Measurements from ENCODE around the gene LAGE3.

The LAGE3 gene

DNA sequence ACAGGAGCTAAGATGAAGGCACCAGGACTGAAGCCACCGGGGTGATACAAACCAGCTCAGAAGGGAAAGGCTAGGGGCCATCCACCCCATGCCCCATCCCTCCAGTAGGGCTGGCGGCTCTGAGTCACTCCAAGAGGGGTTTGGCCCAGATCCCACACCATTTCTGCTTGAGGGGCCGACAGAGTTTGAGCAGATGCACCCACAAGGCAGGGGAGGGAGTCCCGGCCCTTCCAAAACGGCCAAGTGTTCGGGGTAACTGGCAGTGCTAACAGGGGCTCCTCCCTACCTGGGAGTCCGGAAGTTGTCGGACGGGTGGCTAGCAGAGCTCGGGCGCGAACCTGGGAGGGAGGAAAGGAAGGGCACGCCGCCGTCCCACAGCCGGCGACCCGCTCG is 10.9 kb upstream of the LAGE3 start:
- no peak for DNase-seq (ENCODE audit: low spot score)
- H2BK12ac ChIP-seq (ENCODE audit: low read length): no peak overlapping the region

GRCh38 chrX:154489182-154489581 is 10.1 kb upstream of the LAGE3 start:
- WGBS, 2 donors (ENCODE audit: extremely low coverage in 2 of 2, insufficient read length in 2 of 2, insufficient replicate concordance in 1 of 2): no CpG with 5 or more reads among the region's 4 CpGs
- Histone ChIP-seq H2AFZ (ENCODE audit: low read length) (no peak overlapping the region), H3K27me3 (ENCODE audit: control insufficient read depth in 3 of 3, insufficient read depth in 3 of 3, low read depth in 1 of 3, low read length in 3 of 3) (no peaks in the 10 kb centered on the region), H4K8ac (ENCODE audit: low read depth, low read length) (no peak overlapping the region), H3K9ac (ENCODE audit: low read depth, low read length, poor library complexity) (no peak overlapping the region), H3K36me3 (replicated peaks in 1 of 2; ENCODE audit: control insufficient read depth in 2 of 2, insufficient read depth in 2 of 2, low read length in 2 of 2) (peaks cover 3 to 8% of the 10 kb centered on the region in 2 donors), H3K27ac (replicated peaks; ENCODE audit: low read length) (no peak overlapping the region), H2AK5ac (ENCODE audit: low read depth, low read length) (no peak overlapping the region), H3K14ac (ENCODE audit: low read length) (no peak overlapping the region), H3K4me3 (ENCODE audit: low read length in 2 of 2) (peak overlapping the region in 1 of 2 donors; percentile 6), H3K4ac (ENCODE audit: low read length) (no peak overlapping the region), H2BK120ac (ENCODE audit: low read depth, low read length) (no peak overlapping the region), H3K79me1 (ENCODE audit: low read depth, low read length) (peaks cover 7% of the 10 kb centered on the region), H3K23ac (ENCODE audit: low read depth, low read length, poor library complexity) (no peak overlapping the region), H3K4me2 (ENCODE audit: insufficient read depth, low read length, poor library complexity, severe bottlenecking) (no peak overlapping the region), H2BK15ac (ENCODE audit: low read length) (no peak overlapping the region), H3K9me3 (replicated peaks in 1 of 2; ENCODE audit: control insufficient read depth in 2 of 2, insufficient read depth in 1 of 2, low read depth in 1 of 2, low read length in 2 of 2) (no peaks in the 10 kb centered on the region), H4K91ac (ENCODE audit: low read depth, low read length, poor library complexity) (no peak overlapping the region), H3K18ac (ENCODE audit: low read length) (no peak overlapping the region), H2BK12ac (ENCODE audit: low read length) (no peak overlapping the region), H2BK5ac (ENCODE audit: low read length) (no peak overlapping the region), H3K4me1 (ENCODE audit: control insufficient read depth in 2 of 2, insufficient read depth in 1 of 2, low read depth in 1 of 2, low read length in 2 of 2) (peaks cover 0 to 4% of the 10 kb centered on the region in 2 donors)
- no peak for DNase-seq (ENCODE audit: low spot score)

More for the DNA sequence above, 10.9 kb upstream of the LAGE3 start:
- no peak overlapping the region for H2BK15ac ChIP-seq (ENCODE audit: low read length)
- H3K14ac ChIP-seq (ENCODE audit: low read length): no peak overlapping the region
- H3K4ac ChIP-seq (ENCODE audit: low read length): no peak overlapping the region
- peak overlapping the region; percentile 63 for H3K9ac ChIP-seq (ENCODE audit: low read depth, low read length, poor library complexity)
- H3K9me3 ChIP-seq (replicated peaks in 1 of 2; ENCODE audit: control insufficient read depth in 2 of 2, insufficient read depth in 1 of 2, low read depth in 1 of 2, low read length in 2 of 2): no peaks in the 10 kb centered on the region
- H2BK5ac ChIP-seq (ENCODE audit: low read length): no peak overlapping the region
- H2AK5ac ChIP-seq (ENCODE audit: low read depth, low read length): no peak overlapping the region
- H3K27ac ChIP-seq (replicated peaks; ENCODE audit: low read length): no peak overlapping the region
- WGBS, 2 donors (ENCODE audit: extremely low coverage in 2 of 2, insufficient read length in 2 of 2, insufficient replicate concordance in 1 of 2): no CpG with 5 or more reads among the region's 19 CpGs
- H3K23ac ChIP-seq (ENCODE audit: low read depth, low read length, poor library complexity): no peak overlapping the region
- no peaks in the 10 kb centered on the region for H3K27me3 ChIP-seq (ENCODE audit: control insufficient read depth in 3 of 3, insufficient read depth in 3 of 3, low read depth in 1 of 3, low read length in 3 of 3)
- peaks cover 0 to 4% of the 10 kb centered on the region in 2 donors for H3K4me1 ChIP-seq (ENCODE audit: control insufficient read depth in 2 of 2, insufficient read depth in 1 of 2, low read depth in 1 of 2, low read length in 2 of 2)
- peak overlapping the region; percentile 57 to 77 for H3K4me3 ChIP-seq (ENCODE audit: low read length in 2 of 2)
- H3K79me1 ChIP-seq (ENCODE audit: low read depth, low read length): peaks cover 4% of the 10 kb centered on the region
- H2BK120ac ChIP-seq (ENCODE audit: low read depth, low read length): no peak overlapping the region
- peak overlapping the region; percentile 80 for H3K4me2 ChIP-seq (ENCODE audit: insufficient read depth, low read length, poor library complexity, severe bottlenecking)
- H3K36me3 ChIP-seq (replicated peaks in 1 of 2; ENCODE audit: control insufficient read depth in 2 of 2, insufficient read depth in 2 of 2, low read length in 2 of 2): peaks cover under 1 to 8% of the 10 kb centered on the region in 2 donors
- H4K8ac ChIP-seq (ENCODE audit: low read depth, low read length): no peak overlapping the region
- H3K18ac ChIP-seq (ENCODE audit: low read length): peak overlapping the region; percentile 71
- no peak overlapping the region for H4K91ac ChIP-seq (ENCODE audit: low read depth, low read length, poor library complexity)
- H2AFZ ChIP-seq (ENCODE audit: low read length): peak overlapping the region; percentile 70

- Histone ChIP-seq H2AK5ac (ENCODE audit: low read depth, low read length) (no peak overlapping the region), H2BK120ac (ENCODE audit: low read depth, low read length) (no peak overlapping the region), H3K18ac (ENCODE audit: low read length) (no peak overlapping the region), H3K9ac (ENCODE audit: low read depth, low read length, poor library complexity) (no peak overlapping the region), H3K9me3 (replicated peaks in 1 of 2; ENCODE audit: control insufficient read depth in 2 of 2, insufficient read depth in 1 of 2, low read depth in 1 of 2, low read length in 2 of 2) (no peaks in the 10 kb centered on the region), H4K91ac (ENCODE audit: low read depth, low read length, poor library complexity) (no peak overlapping the region), H3K4ac (ENCODE audit: low read length) (no peak overlapping the region), H3K23ac (ENCODE audit: low read depth, low read length, poor library complexity) (no peak overlapping the region), H2BK15ac (ENCODE audit: low read length) (no peak overlapping the region), H4K8ac (ENCODE audit: low read depth, low read length) (no peak overlapping the region), H2BK12ac (ENCODE audit: low read length) (no peak overlapping the region), H2BK5ac (ENCODE audit: low read length) (no peak overlapping the region), H2AFZ (ENCODE audit: low read length) (no peak overlapping the region), H3K4me3 (ENCODE audit: low read length in 2 of 2) (no peak overlapping the region), H3K27ac (replicated peaks; ENCODE audit: low read length) (no peak overlapping the region), H3K79me1 (ENCODE audit: low read depth, low read length) (peaks cover 7% of the 10 kb centered on the region), H3K4me1 (ENCODE audit: control insufficient read depth in 2 of 2, insufficient read depth in 1 of 2, low read depth in 1 of 2, low read length in 2 of 2) (peaks cover 0 to 4% of the 10 kb centered on the region in 2 donors), H3K4me2 (ENCODE audit: insufficient read depth, low read length, poor library complexity, severe bottlenecking) (no peak overlapping the region), H3K14ac (ENCODE audit: low read length) (no peak overlapping the region), H3K36me3 (replicated peaks in 1 of 2; ENCODE audit: control insufficient read depth in 2 of 2, insufficient read depth in 2 of 2, low read length in 2 of 2) (peaks cover 3 to 8% of the 10 kb centered on the region in 2 donors), H3K27me3 (ENCODE audit: control insufficient read depth in 3 of 3, insufficient read depth in 3 of 3, low read depth in 1 of 3, low read length in 3 of 3) (no peaks in the 10 kb centered on the region)
- no CpG with 5 or more reads among the region's 20 CpGs for WGBS, 2 donors (ENCODE audit: extremely low coverage in 2 of 2, insufficient read length in 2 of 2, insufficient replicate concordance in 1 of 2)
- DNase-seq (ENCODE audit: low spot score): no peak
Measured at GRCh38 chrX:154488336-154489075, 9.4 kb upstream of the LAGE3 start.

- no peak overlapping the region for H3K14ac ChIP-seq (ENCODE audit: low read length)
- peaks cover 3 to 8% of the 10 kb centered on the region in 2 donors for H3K36me3 ChIP-seq (replicated peaks in 1 of 2; ENCODE audit: control insufficient read depth in 2 of 2, insufficient read depth in 2 of 2, low read length in 2 of 2)
- H2AFZ ChIP-seq (ENCODE audit: low read length): no peak overlapping the region
- H2BK120ac ChIP-seq (ENCODE audit: low read depth, low read length): no peak overlapping the region
- H3K9ac ChIP-seq (ENCODE audit: low read depth, low read length, poor library complexity): no peak overlapping the region
- no peak overlapping the region for H3K4ac ChIP-seq (ENCODE audit: low read length)
- H3K4me2 ChIP-seq (ENCODE audit: insufficient read depth, low read length, poor library complexity, severe bottlenecking): no peak overlapping the region
- H3K18ac ChIP-seq (ENCODE audit: low read length): no peak overlapping the region
- H2BK15ac ChIP-seq (ENCODE audit: low read length): no peak overlapping the region
- peaks cover 0 to 4% of the 10 kb centered on the region in 2 donors for H3K4me1 ChIP-seq (ENCODE audit: control insufficient read depth in 2 of 2, insufficient read depth in 1 of 2, low read depth in 1 of 2, low read length in 2 of 2)
- no peak overlapping the region for H3K27ac ChIP-seq (replicated peaks; ENCODE audit: low read length)
- H3K9me3 ChIP-seq (replicated peaks in 1 of 2; ENCODE audit: control insufficient read depth in 2 of 2, insufficient read depth in 1 of 2, low read depth in 1 of 2, low read length in 2 of 2): no peaks in the 10 kb centered on the region
- peaks cover 7% of the 10 kb centered on the region for H3K79me1 ChIP-seq (ENCODE audit: low read depth, low read length)
- H2BK5ac ChIP-seq (ENCODE audit: low read length): no peak overlapping the region
- H3K23ac ChIP-seq (ENCODE audit: low read depth, low read length, poor library complexity): no peak overlapping the region
- no peak overlapping the region for H4K91ac ChIP-seq (ENCODE audit: low read depth, low read length, poor library complexity)
- H2AK5ac ChIP-seq (ENCODE audit: low read depth, low read length): no peak overlapping the region
- no peak for DNase-seq (ENCODE audit: low spot score)
- H2BK12ac ChIP-seq (ENCODE audit: low read length): no peak overlapping the region
- H4K8ac ChIP-seq (ENCODE audit: low read depth, low read length): no peak overlapping the region
- WGBS, 2 donors (ENCODE audit: extremely low coverage in 2 of 2, insufficient read length in 2 of 2, insufficient replicate concordance in 1 of 2): no CpG with 5 or more reads among the region's 28 CpGs
- peaks cover 0 to 4% (median 0%) of the 10 kb centered on the region in 3 experiments for H3K27me3 ChIP-seq (ENCODE audit: control insufficient read depth in 3 of 3, insufficient read depth in 3 of 3, low read depth in 1 of 3, low read length in 3 of 3)
- no peak overlapping the region for H3K4me3 ChIP-seq (ENCODE audit: low read length in 2 of 2)
Measured at GRCh38 chrX:154487518-154488290, 8.6 kb upstream of the LAGE3 start.
